ENCODE measurements around the gene TTC13.

GRCh38 chr1:230966358-230966873, 12.2 kb downstream of the TTC13 start:
- no peak for TF ChIP-seq POLR2A (IDR thresholded peaks at IDR 0.05)
- no peak for TF ChIP-seq CTCF (IDR thresholded peaks at IDR 0.05)

All from thyroid gland (tissue), 4 donors.